Measurements from ENCODE around the gene RASA1.

DNA sequence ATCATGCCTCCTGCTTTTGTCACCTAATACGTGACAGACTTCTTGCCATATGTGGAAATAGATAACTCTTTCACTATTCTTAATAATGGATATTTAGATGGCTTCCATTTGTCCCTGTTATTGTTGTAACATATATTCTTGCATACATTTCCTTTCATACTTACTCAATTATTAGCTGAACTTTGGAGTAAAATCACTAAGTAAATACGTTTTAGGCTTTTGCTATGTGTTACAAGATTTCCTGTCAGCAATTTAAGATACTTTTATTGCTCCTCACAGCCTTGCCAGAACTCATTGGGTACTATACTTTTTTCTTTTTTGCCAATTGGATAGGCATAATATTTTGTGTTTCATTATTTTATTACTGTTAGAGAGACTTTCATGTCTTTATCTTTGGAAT is 118.1 kb downstream of the RASA1 start:
- TF ChIP-seq POLR2A (IDR thresholded peaks at IDR 0.05), result no peak
- TF ChIP-seq, protein P1, sequence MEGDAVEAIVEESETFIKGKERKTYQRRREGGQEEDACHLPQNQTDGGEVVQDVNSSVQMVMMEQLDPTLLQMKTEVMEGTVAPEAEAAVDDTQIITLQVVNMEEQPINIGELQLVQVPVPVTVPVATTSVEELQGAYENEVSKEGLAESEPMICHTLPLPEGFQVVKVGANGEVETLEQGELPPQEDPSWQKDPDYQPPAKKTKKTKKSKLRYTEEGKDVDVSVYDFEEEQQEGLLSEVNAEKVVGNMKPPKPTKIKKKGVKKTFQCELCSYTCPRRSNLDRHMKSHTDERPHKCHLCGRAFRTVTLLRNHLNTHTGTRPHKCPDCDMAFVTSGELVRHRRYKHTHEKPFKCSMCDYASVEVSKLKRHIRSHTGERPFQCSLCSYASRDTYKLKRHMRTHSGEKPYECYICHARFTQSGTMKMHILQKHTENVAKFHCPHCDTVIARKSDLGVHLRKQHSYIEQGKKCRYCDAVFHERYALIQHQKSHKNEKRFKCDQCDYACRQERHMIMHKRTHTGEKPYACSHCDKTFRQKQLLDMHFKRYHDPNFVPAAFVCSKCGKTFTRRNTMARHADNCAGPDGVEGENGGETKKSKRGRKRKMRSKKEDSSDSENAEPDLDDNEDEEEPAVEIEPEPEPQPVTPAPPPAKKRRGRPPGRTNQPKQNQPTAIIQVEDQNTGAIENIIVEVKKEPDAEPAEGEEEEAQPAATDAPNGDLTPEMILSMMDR (IDR thresholded peaks at IDR 0.05), result no peak
